Omental fat pad (tissue), 4 donors: ENCODE data around the gene REV1. TPM values are rescaled to one million over a fixed set of nuclear protein-coding genes. Genes with fewer than 3 reads are reported as not detected.

Source experiments
- ATAC-seq: fragments of 150-250 bp; one replicate; pipeline ENCODE4 v1.9.1; 2016; ENCODE audit warnings: mild to moderate bottlenecking, moderate library complexity; ENCODE audit not compliant: low FRiP score
- DNase-seq: peaks from one replicate; pipeline ENCODE4 v3.0.0-alpha.2; 2019; ENCODE audit warnings: low spot score
- total RNA-seq, 4 donors: library from RNA; depleted of rRNA; stranded (reverse); fragments of >200 nt; gene quantifications; one replicate each; pipeline ENCODE4 v1.1.0, GENCODE V29; 2016
- TF ChIP-seq, protein P1 (sequence below), 3 donors: fragments of 450-650 bp; IDR thresholded peaks; one replicate each; pipeline ENCODE4 v1.5.1; 2016 to 2017; ENCODE audit warnings: antibody characterized with exemption in 3 of 3, mild to moderate bottlenecking in 3 of 3, moderate library complexity in 2 of 3

The REV1 gene
- total RNA-seq, 4 donors from 2014 or later = 33.5 to 76.1 (median 51.5) TPM

DNA sequence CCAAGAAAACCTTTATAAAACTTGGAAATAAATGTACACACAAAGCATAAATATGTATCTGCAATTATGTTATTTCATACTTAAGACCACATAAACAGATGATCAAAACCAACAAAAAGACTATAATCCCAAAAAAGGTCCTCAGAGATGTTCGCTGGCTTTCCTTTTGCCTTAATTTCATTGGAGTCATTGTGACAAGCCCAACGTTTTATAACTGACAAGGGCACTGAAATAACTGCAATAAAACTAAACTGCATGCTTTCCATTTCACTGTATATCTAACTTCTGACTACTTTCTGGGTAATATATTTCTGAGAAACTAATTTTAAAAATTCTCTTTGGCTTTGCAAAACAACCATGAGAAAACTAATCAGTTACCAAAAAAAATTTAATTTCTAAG is 56.5 kb downstream of the REV1 start:
- no peak for DNase-seq
- TF ChIP-seq, protein P1, sequence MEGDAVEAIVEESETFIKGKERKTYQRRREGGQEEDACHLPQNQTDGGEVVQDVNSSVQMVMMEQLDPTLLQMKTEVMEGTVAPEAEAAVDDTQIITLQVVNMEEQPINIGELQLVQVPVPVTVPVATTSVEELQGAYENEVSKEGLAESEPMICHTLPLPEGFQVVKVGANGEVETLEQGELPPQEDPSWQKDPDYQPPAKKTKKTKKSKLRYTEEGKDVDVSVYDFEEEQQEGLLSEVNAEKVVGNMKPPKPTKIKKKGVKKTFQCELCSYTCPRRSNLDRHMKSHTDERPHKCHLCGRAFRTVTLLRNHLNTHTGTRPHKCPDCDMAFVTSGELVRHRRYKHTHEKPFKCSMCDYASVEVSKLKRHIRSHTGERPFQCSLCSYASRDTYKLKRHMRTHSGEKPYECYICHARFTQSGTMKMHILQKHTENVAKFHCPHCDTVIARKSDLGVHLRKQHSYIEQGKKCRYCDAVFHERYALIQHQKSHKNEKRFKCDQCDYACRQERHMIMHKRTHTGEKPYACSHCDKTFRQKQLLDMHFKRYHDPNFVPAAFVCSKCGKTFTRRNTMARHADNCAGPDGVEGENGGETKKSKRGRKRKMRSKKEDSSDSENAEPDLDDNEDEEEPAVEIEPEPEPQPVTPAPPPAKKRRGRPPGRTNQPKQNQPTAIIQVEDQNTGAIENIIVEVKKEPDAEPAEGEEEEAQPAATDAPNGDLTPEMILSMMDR (IDR thresholded peaks at IDR 0.05) = no peak

GRCh38 chr2:99431587-99432275 is 58.1 kb downstream of the REV1 start:
- ATAC-seq = no peak
- TF ChIP-seq, protein P1 (IDR thresholded peaks at IDR 0.05) = no peak

More for the DNA sequence above, 56.5 kb downstream of the REV1 start:
- ATAC-seq = no peak

DNA sequence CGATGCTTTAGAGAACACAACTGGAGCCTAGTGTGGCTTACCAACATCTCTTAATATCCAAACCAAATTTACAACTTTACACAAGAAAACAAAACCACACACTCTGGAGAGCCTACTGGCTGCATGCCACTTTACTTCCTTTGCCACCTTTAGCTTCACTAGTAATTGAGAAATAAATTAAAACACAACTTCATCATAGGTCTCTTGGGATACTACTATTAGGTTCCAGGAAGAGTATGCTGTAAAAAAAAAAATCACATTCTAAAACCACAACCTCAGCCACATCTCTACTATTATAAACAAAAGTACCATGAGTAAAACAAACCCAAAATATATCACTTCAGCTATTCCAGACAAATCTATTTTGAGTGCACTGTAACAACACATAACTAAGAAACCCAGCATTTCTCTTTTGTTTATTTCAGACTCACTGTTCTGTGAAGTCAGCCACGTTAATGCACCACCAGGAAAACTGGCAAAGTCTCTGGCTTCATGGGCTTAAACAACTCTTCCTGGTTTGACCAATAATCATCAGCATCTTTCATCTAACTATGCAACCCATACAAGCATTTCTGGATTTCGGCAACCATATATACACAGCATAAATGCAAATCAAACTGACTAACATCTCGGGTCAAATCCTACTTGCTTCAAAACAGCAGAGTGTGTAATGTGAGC is 59.1 kb downstream of the REV1 start:
- ATAC-seq = no peak
- DNase-seq = no peak
- TF ChIP-seq, protein P1 (IDR thresholded peaks at IDR 0.05) = no peak

More at GRCh38 chr2:99431587-99432275, 58.1 kb downstream of the REV1 start:
- DNase-seq = no peak

- ATAC-seq (no peak), DNase-seq (no peak)
- TF ChIP-seq, protein P1 (IDR thresholded peaks at IDR 0.05) = no peak
Observed at GRCh38 chr2:99425022-99425421, 64.8 kb downstream of the REV1 start.

DNA sequence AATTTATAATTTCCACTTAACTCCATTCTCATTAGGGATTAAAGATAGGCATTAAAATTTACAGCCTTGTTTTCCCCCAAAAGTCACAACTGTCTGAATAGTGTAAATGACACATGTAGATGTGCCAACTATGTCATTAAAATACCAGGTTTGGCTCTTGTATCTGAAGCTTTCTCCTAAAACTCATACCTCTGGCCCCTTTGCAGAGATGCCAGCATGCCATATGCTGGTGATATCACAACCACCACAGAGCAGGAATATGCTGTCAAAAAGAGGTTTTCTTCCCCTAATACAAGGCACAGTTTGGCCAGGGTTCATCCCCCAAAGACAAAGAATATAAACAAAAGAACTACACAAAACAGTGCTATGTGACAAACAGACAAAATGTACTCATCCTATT is 65.4 kb downstream of the REV1 start:
- TF ChIP-seq, protein P1 (IDR thresholded peaks at IDR 0.05) = no peak
- DNase-seq (no peak), ATAC-seq (no peak)

DNA sequence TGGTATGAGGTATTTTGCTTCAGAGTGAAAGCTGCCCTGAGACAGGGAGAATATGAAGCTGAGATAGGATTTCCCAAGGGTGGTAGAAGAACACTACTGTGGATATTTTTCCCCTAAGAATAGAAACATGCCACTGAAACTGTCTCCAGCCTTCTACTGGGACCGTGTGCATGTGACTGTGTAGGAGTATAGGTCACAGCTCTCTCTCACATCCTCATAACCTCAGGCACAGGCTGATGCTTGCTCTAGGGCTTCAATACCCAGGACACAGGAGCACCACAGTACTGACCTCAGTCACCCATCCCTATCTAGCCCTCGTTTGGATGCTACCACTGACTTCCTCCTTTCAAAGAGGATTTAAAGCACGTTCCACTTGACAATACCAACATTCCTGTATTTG is 67.2 kb downstream of the REV1 start:
- TF ChIP-seq, protein P1 (IDR thresholded peaks at IDR 0.05) = no peak
- ATAC-seq = no peak

GRCh38 chr2:99421469-99421868 is 68.3 kb downstream of the REV1 start:
- ATAC-seq = no peak
- TF ChIP-seq, protein P1 (IDR thresholded peaks at IDR 0.05) = no peak
- no peak for DNase-seq

More for the DNA sequence above, 67.2 kb downstream of the REV1 start:
- no peak for DNase-seq
